ENCODE results near the gene STRN. TPM values are rescaled to one million over a fixed set of nuclear protein-coding genes. Genes with fewer than 3 reads are reported as not detected.

Gene STRN
- total and polyA plus RNA-seq, 10 of the 15 experiments (the other 5 are each of a cell fraction or from before 2014, with no cell fraction given), result 1.00 to 19.2 (median 9.1) TPM

GRCh38 chr2:36965206-36965605 is 1.1 kb downstream of the STRN start:
- WGBS (ENCODE audit: insufficient coverage, insufficient replicate concordance, low lambda C conversion rate, missing lambda C conversion rate), result 0% methylated on average over 2 of the region's 2 CpGs
- H3K4me2 ChIP-seq (ENCODE audit: control insufficient read depth, insufficient read depth), result peak overlapping the region; percentile 74
- H3K9me3 ChIP-seq (replicated peaks; ENCODE audit: control insufficient read depth, insufficient read depth, low read length), result no peaks in the 10 kb centered on the region; the same call in 2 of the 3 replicates
- H3K79me2 ChIP-seq (ENCODE audit: control insufficient read depth, insufficient read depth, low read length), result peaks cover 43% of the 10 kb centered on the region
- H3K4me1 ChIP-seq (ENCODE audit: control insufficient read depth, insufficient read depth, low read length), result peaks cover 4% of the 10 kb centered on the region
- H3K9ac ChIP-seq (ENCODE audit: control insufficient read depth, insufficient read depth, low read length), result peak overlapping the region; percentile 79
- DNase-seq (ENCODE audit: low read depth, low spot score) (no peak), FAIRE-seq (no peak), ATAC-seq (no peak)
- ChIA-PET POLR2A (interaction anchor here (1.0 kb wide), 1 partner anchor 22 kb away, joined by 4 read pairs; no protein-coding TSS in a partner anchor), SMC1A (ENCODE audit: uncharacterized antibody, unreplicated experiment) (no interaction called here), RAD21 (ENCODE audit: unreplicated experiment) (interaction anchor here (0.6 kb wide), 1 partner anchor 612 kb away, joined by 3 read pairs; no protein-coding TSS in a partner anchor), CTCF (interaction anchor here (0.6 kb wide), 1 partner anchor 9 kb away, joined by 3 read pairs; no protein-coding TSS in a partner anchor)
- H3K36me3 ChIP-seq (ENCODE audit: control insufficient read depth in 2 of 2, insufficient read depth in 2 of 2, low read length in 1 of 2), result no peaks in the 10 kb centered on the region
- H4K20me1 ChIP-seq (ENCODE audit: control insufficient read depth, insufficient read depth), result no peaks in the 10 kb centered on the region
- in situ Hi-C loops (cut with MboI), result no loop called here
- TF ChIP-seq DPF2 (IDR thresholded peaks at IDR 0.05) (no peak), ESRRA (IDR thresholded peaks at IDR 0.05; ENCODE audit: low read length) (no peak), IKZF1 (conservative IDR thresholded peaks at IDR 0.05) (no peak), TCF12 (IDR thresholded peaks at IDR 0.05; ENCODE audit: low read depth, low read length) (no peak), MAX (IDR thresholded peaks at IDR 0.05; ENCODE audit: low read depth, low read length) (no peak), SUZ12 (IDR thresholded peaks at IDR 0.05; ENCODE audit: unreplicated experiment) (no peak), SREBF2 (IDR thresholded peaks at IDR 0.05; ENCODE audit: low read length) (no peak)
- H3K27me3 ChIP-seq (replicated peaks in 1 of 2; ENCODE audit: control insufficient read depth in 2 of 2, insufficient read depth in 2 of 2, low read length in 1 of 2), result no peaks in the 10 kb centered on the region
- peak overlapping the region; percentile 81; the same call in 1 of the 2 replicates for H2AFZ ChIP-seq (ENCODE audit: control insufficient read depth, low read depth, low read length)
- H3K27ac ChIP-seq (ENCODE audit: control insufficient read depth, insufficient read depth), result peak overlapping the region; percentile 71; the same call in 1 of the 2 replicates
- intact Hi-C loops (cut with micrococcal nuclease; ENCODE audit: unreplicated experiment), result loop anchor here (5.0 kb wide), 1 partner anchor 117 kb away; the partner anchor contains the start of genes GPATCH11 and HEATR5B
- no TSS peak for BruUV-seq (replicated peaks)
- peak overlapping the region; percentile 98 for H3K4me3 ChIP-seq

Data from GM12878 (cell line).